Skeletal muscle tissue (tissue), 4 donors: ENCODE results near the gene PRMT3. TPM values are rescaled to one million over a fixed set of nuclear protein-coding genes. Genes with fewer than 3 reads are reported as not detected.

Experiments used
- H3K27ac ChIP-seq: one replicate; pipeline ENCODE4 v1.7.0; 2013; ENCODE audit warnings: mild to moderate bottlenecking, low read depth, low read length, inconsistent platforms
- H3K27me3 ChIP-seq, 3 donors: one replicate each; pipeline ENCODE4 v1.7.0; 2013; ENCODE audit warnings: low read length in 3 of 3; ENCODE audit not compliant: control insufficient read depth in 3 of 3, insufficient read depth in 3 of 3
- H3K36me3 ChIP-seq, 3 donors: one replicate each; pipeline ENCODE4 v1.7.0; 2013; ENCODE audit warnings: low read length in 3 of 3; ENCODE audit not compliant: control insufficient read depth in 3 of 3, insufficient read depth in 3 of 3
- H3K4me1 ChIP-seq, 3 donors: one replicate each; pipeline ENCODE4 v1.7.0; 2013; ENCODE audit warnings: low read length in 3 of 3, mild to moderate bottlenecking in 3 of 3; ENCODE audit not compliant: control insufficient read depth in 3 of 3, insufficient read depth in 3 of 3
- H3K4me3 ChIP-seq, 3 donors: one replicate each; pipeline ENCODE4 v1.7.0; 2013; ENCODE audit warnings: low read length in 3 of 3
- H3K9ac ChIP-seq, 3 donors: one replicate each; pipeline ENCODE4 v1.7.0; 2013; ENCODE audit warnings: low read length in 3 of 3, mild to moderate bottlenecking in 3 of 3, moderate library complexity in 2 of 3, low read depth in 1 of 3
- H3K9me3 ChIP-seq, 3 donors: one replicate each; pipeline ENCODE4 v1.7.0; 2013; ENCODE audit warnings: low read length in 3 of 3; ENCODE audit not compliant: control insufficient read depth in 3 of 3
- total RNA-seq: library from RNA; depleted of rRNA; stranded (reverse); fragments of >200 nt; gene quantifications from one replicate; pipeline ENCODE4 v1.2.3, GENCODE V29; 2014
- donor health status: Osteomylitis.

Gene PRMT3
- total RNA-seq = 17.2 TPM

DNA sequence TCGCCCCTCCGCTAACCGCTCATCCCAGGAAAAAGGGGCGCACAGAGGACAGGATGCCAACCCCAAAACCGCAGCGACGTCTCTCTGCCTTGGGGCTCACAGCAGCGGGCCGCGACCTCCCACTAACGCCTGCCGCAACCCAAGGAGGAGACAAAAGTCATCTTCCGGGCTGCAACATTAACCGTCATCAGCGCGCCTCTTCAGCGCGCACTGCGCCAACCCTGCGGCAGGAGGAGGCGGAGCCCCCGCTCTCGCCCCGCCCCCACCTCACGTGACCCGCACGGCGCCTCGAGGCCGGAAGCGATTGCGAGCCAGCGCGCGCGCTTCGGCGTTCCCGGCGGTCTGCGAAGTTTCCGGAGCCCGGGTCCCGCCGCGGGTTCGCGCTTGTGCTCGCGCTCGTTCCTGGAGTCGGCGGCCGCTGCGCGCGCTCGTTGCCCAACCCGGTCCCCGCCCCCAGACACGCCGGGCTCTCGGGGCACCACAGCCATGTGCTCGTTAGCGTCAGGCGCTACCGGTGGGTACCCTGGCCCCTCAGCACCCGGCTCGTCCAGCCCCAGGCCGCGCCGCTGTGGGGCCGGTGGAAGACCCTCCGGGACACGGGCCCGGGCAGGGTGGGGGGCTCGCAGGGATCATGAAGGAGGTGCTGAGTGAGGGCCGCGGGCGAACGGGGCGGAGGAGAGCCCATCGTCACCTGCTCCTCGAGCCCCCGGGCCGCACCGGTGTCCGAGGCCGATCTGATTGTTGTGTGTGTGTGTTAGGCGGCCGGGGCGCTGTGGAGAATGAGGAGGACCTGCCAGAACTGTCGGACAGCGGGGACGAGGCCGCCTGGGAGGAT, at the start of gene PRMT3:
Gene PRMT3, plus strand, starts transcription at position 456 of the 835 bp plus-strand sequence. Its CDS starts 31 bp downstream, at position 487.
- peak within 1 kb of the TSS; percentile 90 to 98 (median 90) for H3K4me3 ChIP-seq
- H3K9ac ChIP-seq = peak within 1 kb of the TSS; percentile 81 to 92 (median 90)
- peaks cover 14 to 22% (median 16%) of the 10 kb centered on the region in 3 donors for H3K4me1 ChIP-seq
- peak within 1 kb of the TSS; percentile 90 for H3K27ac ChIP-seq
- H3K9me3 ChIP-seq = no peaks in the 10 kb centered on the region
- H3K36me3 ChIP-seq = peaks cover 5 to 17% (median 10%) of the 10 kb centered on the region in 3 donors
- H3K27me3 ChIP-seq = no peaks in the 10 kb centered on the region

DNA sequence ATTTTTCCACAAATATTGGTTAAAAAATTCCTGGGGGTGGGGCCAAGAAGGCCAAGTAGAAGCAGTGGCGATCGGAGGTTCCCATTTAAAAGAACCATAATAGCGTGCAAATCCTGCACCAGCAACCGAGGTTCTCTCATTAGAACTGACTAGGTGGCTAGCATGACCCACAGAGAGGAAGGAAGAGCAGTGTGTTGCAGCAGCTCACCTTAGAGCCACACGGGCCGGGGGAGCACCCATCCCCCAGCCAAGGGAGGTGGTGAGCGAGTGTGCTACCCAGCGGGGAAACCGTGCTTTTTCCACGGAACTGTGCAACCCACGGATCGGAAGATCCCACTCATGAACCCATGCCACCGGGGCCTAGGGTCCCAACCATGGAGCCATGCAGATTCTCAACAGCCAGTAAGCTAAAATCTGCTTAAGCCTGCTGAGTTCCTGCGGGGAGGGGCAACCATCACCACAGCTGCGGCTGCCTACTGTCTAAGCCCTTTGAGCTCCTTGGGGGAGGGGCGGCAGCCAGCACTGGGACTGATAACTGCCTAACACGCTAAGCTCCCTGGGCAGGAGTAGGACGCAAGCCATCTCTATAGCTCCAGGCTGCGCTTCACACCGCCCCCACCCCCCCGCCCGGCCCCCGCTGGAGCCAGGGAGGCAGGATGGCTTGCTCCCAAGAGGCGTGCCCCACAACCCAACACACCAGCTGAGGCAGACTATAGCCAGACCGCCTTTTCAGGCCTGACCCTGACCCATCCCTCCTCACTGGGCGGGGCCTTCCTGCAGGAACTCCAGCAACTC, 45.0 kb upstream of the PRMT3 start:
- H3K27ac ChIP-seq = no peak overlapping the region
- no peaks in the 10 kb centered on the region for H3K9me3 ChIP-seq
- H3K9ac ChIP-seq = no peak overlapping the region
- H3K4me1 ChIP-seq = no peaks in the 10 kb centered on the region
- H3K4me3 ChIP-seq = no peak overlapping the region
- H3K36me3 ChIP-seq = no peaks in the 10 kb centered on the region
- peaks cover 9 to 21% (median 12%) of the 10 kb centered on the region in 3 donors for H3K27me3 ChIP-seq

DNA sequence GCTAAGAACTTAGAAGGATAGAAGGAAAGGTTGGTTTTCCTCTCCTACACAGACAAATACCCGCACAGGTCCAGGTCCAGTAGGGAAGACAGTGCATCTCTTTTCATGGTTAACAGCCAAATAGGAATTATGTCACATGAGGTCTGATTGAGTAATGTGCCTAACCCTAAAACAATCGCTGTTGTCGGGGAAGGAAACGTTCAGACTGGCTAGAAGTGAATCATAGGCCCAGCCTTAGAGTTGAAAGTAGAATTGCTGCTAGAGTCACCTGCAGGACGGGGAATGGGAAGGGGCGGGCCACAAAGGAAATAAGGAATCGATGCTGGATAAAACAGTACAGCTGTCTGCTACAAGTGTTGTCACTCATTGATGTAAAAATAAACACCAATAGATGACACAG, 36.4 kb upstream of the PRMT3 start:
- Histone ChIP-seq H3K4me1 (no peaks in the 10 kb centered on the region), H3K4me3 (no peak overlapping the region), H3K9me3 (no peaks in the 10 kb centered on the region), H3K9ac (no peak overlapping the region), H3K36me3 (no peaks in the 10 kb centered on the region), H3K27me3 (no peaks in the 10 kb centered on the region), H3K27ac (no peak overlapping the region)

DNA sequence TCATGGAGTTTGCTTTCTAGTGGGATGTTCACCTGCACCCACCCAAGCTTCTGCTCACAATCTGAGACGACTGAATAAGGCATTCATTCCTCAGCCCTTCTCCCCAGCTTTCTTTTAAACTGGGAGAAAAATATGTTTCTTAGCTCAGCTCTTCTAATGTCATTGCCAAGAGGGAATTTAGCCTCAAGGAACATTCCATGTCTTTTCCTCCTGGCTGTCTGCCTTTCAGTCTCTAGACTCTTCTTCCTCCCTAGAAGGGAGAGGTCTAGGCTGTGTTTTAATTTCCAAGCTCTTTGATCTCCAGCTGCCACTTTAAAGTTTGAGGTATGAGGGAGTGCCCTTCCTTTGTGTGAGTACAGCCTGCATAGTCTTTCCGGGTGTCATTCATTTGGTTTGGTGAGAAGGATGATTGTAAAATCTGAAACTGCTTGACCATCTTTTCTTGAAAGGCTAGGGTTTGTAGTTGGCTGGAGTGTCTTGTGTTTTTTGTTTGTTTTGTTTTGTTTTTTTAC, 35.7 kb upstream of the PRMT3 start:
- H3K9me3 ChIP-seq = no peaks in the 10 kb centered on the region
- no peaks in the 10 kb centered on the region for H3K27me3 ChIP-seq
- H3K4me1 ChIP-seq = no peaks in the 10 kb centered on the region
- no peak overlapping the region for H3K27ac ChIP-seq
- H3K9ac ChIP-seq = no peak overlapping the region
- H3K36me3 ChIP-seq = no peaks in the 10 kb centered on the region
- H3K4me3 ChIP-seq = no peak overlapping the region

DNA sequence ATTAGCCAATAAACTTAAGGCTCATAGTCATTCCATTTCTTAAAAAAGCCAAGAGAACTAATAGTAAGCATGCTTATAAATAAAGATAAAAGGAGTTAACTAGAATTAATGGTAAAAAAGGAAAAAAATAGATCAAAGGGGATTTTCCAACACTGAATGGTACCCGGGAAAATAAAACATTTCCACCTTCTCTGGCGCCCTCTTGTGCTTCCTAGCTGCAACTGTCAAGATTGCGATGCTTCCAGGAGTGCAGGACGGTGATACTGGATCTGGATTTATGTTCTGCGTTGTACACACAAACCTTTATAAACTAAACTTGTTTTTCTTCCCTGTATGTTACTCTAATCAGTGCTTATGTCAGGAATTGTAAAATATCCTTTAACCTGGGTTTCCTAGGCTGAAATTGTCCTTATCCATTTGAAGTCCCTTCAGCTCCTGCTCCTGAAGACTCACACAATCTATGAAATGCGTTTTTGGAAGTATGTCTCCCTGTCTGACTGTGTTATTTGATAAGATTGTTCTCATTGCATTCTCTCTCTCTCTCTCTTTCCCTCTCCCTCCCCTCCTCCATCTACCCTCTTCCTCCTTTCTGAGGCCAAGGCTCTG, 33.6 kb upstream of the PRMT3 start:
- Histone ChIP-seq H3K9me3 (no peaks in the 10 kb centered on the region), H3K4me1 (no peaks in the 10 kb centered on the region), H3K4me3 (no peak overlapping the region), H3K27ac (no peak overlapping the region), H3K27me3 (no peaks in the 10 kb centered on the region), H3K36me3 (no peaks in the 10 kb centered on the region), H3K9ac (no peak overlapping the region)

DNA sequence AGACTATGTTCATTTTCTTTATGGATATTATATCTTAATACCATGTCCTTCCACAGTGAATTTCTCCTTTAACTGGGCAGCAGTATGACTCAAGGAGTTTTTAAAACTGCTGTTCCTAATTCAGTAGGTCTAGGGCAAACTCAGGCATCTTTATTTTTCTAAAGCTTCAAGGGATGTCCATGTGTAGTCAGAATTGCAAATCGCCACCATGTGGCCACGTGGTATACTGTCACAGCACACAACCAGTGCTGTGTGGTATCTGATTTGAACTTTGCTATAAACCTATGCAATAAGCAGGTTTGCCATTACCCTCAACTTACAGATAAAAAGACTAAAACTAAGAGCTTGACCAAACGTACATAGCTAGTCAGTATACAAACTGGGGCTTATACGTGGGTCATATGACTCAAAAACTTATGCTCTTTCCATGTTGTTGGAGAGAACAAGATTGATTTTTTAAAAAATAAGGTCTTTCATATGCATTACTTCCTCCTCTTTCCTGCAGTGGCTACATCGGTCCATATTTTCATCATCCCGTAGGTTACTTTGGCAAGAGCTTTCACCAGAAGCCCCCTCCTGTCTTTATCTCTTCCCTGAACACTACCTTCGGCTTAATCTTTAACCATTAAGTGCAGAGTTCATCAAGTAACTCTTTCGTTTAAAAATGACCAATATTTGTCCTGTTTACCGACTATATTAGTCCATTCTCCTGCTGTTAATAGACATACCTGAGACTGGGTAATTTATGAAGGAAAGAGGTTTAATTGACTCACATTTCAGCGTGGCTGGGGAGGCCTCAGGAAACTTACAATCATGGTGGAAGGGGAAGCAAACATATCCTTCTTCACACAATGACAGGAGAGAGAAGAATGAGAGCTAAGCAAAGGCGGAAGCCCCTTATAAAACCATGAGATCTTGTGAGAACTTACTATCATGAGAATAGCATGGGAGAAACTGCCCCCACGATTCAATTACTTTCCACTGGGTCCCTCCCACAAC, 32.0 kb upstream of the PRMT3 start:
- Histone ChIP-seq H3K27ac (no peak overlapping the region), H3K9me3 (no peaks in the 10 kb centered on the region)

DNA sequence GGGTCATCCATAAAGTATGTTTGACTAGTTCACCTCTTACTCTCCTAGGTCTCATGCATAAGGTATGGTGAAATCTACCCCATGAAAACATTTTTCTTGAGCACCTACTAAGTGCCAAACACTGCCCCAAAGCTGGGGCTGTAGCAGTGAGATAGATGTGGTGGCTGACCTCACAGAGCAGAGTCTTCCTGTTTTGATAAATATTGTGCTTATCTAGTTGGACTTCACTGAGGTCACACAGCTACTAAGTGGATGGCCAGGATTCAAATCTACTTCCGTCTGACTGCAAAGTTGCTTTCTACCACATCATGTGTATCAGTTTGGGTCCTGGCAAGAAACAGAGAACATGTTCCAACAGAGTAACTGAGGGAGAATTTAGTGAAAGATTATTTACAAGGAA, 30.4 kb upstream of the PRMT3 start:
- Histone ChIP-seq H3K9me3 (no peaks in the 10 kb centered on the region), H3K4me1 (no peaks in the 10 kb centered on the region), H3K27me3 (no peaks in the 10 kb centered on the region), H3K4me3 (no peak overlapping the region), H3K9ac (no peak overlapping the region), H3K36me3 (no peaks in the 10 kb centered on the region), H3K27ac (no peak overlapping the region)

More for the DNA sequence above, 32.0 kb upstream of the PRMT3 start:
- H3K9ac ChIP-seq = no peak overlapping the region
- no peaks in the 10 kb centered on the region for H3K4me1 ChIP-seq
- H3K36me3 ChIP-seq = no peaks in the 10 kb centered on the region
- no peaks in the 10 kb centered on the region for H3K27me3 ChIP-seq
- no peak overlapping the region for H3K4me3 ChIP-seq

DNA sequence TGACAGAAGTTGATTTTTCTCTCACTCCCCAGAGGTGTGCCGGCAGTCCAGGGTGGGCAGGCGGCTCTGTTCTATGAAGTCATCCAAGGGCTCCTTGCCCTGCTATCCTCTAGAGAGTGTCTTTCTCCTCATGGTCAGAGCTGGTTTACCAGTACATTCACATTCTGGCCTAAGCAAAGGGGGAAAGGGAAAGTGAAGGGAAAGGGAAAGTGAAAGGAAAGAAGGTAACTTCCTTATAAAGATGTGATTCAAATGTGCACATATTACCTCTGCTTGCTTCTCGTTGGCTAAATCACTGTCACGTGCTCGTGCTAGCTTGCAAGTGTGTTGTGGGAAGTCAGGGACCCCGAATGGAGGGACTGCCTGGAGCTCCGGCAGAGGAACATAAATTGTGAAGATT, 26.9 kb upstream of the PRMT3 start:
- Histone ChIP-seq H3K9ac (no peak overlapping the region), H3K36me3 (no peaks in the 10 kb centered on the region), H3K4me3 (peak overlapping the region in 1 of 3 donors; percentile 8), H3K4me1 (peaks cover 11 to 13% (median 12%) of the 10 kb centered on the region in 3 donors), H3K27me3 (no peaks in the 10 kb centered on the region), H3K27ac (no peak overlapping the region), H3K9me3 (no peaks in the 10 kb centered on the region)

DNA sequence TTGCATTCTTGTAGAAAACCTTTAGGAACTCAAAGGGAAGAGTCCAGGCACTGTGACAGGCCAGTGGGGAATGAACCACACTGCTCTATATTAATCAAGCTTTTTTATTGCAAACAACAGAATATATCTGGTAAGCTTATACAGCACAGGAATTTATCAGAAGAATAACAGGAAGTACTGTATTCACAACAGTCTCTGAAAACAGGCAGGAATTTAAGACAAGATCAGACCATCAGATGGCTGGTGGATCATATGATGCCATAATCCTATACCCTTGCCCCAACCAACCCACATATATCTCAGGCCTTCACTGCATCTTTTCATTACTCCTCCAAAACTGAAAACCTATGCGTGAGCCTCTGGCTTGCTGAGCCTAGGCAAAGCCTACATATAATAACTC, 25.0 kb upstream of the PRMT3 start:
- Histone ChIP-seq H3K9ac (no peak overlapping the region), H3K9me3 (no peaks in the 10 kb centered on the region), H3K36me3 (peaks cover 0 to 5% (median 0%) of the 10 kb centered on the region in 3 donors), H3K4me1 (peaks cover 11 to 14% (median 13%) of the 10 kb centered on the region in 3 donors), H3K4me3 (no peak overlapping the region), H3K27ac (no peak overlapping the region), H3K27me3 (no peaks in the 10 kb centered on the region)
